HG03280 (cell line): ENCODE data around the gene BBS12.
A peak's percentile ranks its signal among the peaks of the same experiment; 100 is the strongest.

Experiments
- ATAC-seq: cut with Tn5 transposase; IDR thresholded peaks from one replicate; pipeline ENCODE4 v1.9.1; 2021; ENCODE audit warnings: mild to moderate bottlenecking, moderate library complexity; ENCODE audit not compliant: unreplicated experiment

Gene BBS12

DNA sequence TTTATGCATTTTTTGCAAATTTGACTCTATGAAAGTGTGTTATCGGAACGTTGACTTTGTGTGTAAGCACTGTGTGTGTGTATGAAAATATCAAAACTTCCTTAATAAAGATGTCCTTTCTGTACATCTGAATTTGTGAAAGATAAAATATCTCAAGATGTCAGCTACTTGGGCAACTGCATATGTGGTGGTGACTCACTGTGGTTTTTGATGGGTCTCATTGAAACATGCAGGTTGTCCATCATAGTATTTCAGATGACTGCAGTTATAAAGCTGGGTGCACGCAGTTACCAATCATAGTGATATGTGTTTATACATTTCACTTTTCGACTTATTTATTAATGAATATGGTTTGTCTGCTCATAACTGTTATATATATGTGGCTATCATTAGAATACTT lies 19.7 kb upstream of the BBS12 start:
- ATAC-seq = no peak

DNA sequence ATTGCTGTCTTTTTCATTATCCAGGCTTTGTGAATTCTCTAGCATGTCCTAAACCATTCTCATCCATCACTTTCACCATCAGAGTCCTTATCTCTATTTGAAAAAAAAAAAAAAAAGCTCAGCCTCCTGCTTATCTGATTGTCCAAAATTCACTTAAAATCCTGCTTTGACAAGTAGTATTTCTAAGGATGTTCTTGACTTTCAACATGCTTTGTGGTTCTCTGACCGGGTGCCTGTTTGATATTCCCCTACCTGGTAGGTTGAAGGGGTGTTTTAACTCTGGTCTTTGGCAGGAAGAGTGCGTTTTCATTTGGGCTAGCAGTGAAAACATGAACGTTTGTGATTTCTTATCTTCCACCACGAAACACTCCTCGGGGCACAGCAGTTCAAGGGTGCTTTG lies 17.3 kb upstream of the BBS12 start:
- ATAC-seq = no peak

DNA sequence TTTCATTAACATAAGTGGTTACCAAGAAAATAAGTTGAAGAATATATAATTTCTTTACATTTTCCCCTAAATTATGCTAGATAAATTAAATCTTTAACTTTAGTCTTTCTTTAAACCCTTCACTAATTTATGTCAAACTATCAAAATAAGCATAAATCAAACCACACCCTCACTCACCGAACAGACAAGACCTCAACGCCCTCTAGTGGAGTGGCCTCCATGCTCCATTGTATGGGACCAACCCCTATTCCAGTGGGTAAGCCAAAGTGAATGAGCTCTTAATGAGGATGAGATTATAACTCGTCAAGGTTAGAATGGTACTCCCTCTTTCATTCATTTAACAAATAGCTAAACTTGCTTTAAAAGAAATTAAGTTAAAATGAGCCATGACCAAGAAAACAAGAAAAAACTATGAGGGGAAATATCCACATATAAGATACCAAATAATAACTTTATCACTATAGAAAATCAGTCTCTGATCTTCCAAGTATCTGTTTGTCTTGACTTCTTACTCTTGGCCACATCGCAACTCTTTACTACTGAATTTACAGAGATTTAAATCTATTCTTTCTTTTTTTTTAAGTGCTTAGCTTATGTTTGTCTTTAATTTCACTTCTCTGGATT lies 15.6 kb upstream of the BBS12 start:
- ATAC-seq = peak; percentile 78

DNA sequence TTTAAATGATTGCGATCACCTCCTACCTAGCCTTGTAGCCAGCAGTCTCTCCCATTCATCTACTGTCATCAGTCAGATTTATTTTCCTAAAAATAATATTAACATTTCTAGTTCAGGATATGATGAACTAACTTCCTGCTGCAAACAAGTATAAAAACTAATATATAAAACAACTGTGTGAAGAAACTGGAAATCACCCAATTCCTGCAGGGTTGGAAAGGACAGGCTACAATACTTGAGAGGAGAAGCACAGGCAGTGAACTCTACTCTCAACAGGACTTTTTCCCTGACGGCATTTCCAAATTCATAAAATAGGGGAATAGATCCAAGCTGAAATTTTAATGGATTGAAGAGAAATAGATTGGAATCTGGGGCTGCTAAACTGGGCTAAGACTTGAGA lies 14.2 kb upstream of the BBS12 start:
- ATAC-seq = no peak

DNA sequence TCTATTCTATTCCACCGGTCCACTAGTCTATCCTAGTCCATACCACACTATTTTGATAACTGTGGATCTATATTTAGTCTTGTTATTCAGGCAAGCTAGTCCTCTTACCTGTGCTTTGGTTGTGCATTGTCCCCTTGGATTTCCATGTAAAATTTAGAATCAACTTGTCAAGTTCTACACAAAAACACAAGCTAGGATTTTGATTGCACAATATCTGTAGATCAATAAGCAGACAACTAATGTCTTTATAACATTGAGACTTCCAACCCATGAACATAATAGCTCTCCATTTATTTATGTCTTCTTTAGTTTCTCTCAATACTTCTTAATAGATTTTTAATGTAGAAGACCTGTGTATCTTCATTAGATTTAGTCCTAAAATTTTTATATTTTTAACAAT lies 10.2 kb upstream of the BBS12 start:
- no peak for ATAC-seq

DNA sequence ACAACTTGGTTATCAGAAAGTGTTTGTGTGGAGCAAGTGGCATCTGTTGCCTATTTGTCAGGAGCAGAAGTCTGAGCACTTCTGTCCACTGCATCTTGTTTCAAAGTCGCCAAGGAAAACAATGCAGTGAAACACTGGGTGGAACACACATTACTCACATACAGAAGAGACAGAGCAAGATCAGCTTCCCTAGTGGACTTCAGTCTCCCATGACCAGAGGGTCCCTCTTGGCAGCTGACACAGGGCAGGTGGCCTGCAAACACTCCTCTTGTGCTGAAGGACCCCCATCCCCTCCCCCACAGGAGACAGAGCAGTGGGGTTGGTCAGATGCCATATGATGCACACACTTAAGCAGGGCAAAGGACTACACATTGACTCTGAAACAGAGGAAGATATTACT lies 3.6 kb upstream of the BBS12 start:
- ATAC-seq = no peak

DNA sequence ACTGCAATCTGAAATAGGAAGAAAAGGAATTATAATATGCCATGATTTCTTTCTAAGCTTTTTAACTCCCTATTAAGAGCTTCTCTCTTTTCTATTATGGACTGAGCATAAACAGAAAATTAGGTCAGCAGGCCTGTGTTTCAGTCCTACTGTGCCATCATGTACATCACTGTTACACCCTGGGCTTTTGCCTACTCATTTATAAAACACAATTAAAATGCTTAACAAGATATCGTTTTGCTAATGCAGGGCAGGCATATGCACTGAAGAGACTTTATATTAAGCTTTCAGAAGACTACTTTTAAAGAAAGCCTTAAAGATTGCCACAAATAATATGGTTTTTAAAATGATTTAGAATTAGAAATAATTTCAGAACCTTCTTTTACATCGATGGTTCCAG lies 828 bp upstream of the BBS12 start:
- ATAC-seq = no peak

DNA sequence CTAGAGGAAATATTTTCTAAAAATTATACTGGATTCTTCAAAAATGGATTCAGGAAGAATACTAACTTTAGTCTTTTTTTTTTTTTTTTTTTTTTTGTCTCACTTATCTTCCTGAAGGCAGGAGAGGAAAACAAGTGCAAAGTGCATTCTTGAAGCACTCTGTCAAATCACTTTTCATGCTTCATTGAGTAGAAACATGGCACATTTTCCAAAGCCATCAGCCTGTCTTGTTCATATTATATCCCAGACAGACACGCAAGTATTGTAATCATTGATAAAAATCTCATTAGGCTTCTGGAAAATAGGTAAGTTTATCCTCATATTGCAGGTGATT lies 1.2 kb downstream of the BBS12 start:
- ATAC-seq = no peak

DNA sequence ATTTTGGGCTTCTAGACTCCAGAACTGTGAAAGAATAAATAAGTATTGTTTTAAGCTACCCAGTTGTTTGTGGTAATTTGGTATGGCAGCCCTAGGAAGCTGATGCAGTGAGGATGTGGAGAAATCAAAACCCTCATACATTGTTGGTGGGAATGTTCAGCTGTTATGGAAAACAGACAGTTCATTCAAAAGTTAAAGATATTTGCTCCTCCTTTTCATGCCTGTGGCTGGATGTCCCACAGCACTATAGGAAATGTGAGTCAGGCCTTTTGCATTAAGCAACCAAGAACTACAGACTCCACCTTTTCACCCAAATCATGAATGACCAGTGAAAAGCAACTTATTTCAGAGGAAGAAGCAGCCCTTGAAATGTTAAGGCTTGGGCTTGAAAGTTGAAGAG lies 6.7 kb downstream of the BBS12 start:
- no peak for ATAC-seq

DNA sequence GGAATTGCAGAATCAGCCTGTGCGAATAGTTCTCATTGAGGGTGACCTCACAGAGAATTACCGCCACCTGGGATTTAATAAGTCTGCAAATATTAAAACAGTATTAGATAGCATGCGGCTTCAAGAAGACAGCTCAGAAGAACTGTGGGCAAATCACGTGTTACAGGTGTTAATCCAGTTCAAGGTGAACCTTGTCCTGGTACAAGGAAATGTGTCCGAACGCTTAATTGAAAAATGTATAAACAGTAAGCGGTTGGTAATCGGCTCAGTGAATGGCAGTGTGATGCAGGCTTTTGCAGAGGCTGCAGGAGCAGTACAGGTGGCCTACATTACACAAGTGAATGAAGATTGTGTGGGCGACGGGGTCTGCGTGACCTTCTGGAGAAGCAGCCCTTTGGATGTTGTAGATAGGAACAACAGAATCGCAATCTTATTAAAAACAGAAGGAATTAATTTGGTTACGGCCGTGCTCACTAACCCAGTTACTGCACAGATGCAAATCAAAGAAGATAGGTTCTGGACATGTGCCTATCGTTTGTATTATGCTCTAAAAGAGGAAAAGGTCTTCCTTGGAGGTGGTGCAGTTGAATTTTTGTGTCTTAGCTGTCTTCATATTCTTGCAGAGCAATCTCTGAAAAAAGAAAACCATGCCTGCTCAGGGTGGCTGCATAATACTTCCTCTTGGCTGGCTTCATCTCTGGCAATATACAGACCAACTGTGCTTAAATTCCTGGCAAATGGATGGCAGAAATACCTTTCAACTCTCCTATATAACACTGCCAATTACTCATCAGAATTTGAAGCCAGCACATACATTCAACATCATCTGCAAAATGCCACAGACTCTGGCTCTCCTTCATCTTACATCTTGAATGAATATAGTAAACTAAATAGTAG lies 10.7 kb downstream of the BBS12 start:
- no peak for ATAC-seq

DNA sequence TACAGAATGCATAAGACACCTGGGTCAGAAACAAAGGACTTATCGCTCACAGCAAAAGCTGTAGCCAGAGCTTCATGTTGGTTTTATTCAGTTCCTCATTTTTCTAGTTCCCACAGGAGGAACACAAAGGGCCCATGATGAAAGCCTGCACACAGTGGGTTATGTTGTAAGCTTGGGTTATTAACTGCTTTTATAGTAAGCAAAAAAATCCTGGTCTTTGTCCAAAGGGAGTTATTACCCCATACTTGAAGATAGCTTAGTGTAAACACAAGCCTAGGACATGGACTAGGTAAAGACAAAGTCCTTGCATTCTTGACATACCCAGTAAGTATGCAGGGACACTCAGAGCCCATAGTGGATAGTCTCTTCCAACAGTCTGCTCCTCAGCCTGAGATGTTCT lies 11.7 kb downstream of the BBS12 start:
- no peak for ATAC-seq

DNA sequence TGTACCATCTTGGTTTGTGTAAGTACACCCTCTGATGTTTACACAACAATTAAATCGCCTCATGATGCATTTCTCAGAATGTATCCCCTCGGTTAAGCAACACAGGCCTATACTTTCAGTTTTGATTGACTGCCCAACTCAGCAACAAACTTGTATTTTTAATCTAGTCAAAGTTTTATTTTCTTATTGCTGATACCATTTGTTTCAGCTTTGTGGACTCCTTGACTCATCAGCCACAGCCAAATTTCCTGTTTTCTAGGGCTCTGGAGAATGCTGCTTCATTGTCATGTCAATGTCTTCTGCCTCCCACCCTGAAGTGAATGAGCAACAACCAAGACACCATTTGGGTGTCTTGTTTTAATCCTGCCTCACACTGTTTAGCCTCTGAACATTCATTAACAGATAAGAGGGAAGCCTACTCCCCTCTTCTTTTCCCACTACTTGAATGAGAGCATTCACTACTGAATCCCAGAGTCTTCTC lies 14.0 kb downstream of the BBS12 start:
- ATAC-seq = no peak

DNA sequence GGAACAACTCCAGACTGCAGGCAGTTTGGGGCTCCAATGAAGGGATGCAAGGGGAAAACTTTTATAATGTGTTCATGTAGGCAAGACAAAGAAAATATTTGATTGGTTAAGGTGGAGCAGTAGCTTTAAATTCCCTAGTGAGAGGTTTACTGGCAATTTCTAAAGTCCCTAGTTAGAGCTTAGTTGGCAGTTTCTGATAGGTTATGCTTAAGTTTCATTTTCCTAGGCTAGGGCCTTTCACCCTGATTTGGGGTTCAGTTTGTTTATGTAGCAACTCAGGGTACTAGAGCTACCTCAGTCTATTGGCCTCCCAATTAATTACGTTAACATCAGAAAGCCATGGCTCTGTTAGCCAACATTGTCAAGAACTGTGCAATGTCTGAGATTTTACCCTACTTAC lies 14.6 kb downstream of the BBS12 start:
- ATAC-seq = no peak

DNA sequence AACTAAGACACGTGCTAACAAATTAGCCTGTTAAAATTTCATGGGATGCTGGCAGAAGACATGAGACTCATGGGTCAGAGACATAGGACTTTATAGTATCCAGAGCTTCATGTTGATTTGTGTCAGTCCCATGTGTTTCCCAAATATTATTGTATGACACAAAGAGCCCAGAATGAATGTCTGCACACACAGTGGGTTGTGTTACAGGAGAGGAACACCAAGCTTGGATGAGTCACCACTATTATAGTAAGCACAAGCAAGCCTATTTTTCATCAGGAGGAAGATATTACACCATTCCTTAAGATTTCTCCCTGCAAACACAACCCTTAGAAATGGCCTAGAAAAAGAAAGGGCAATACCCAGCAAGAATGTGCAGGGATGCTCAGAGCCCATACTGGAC lies 15.4 kb downstream of the BBS12 start:
- no peak for ATAC-seq

DNA sequence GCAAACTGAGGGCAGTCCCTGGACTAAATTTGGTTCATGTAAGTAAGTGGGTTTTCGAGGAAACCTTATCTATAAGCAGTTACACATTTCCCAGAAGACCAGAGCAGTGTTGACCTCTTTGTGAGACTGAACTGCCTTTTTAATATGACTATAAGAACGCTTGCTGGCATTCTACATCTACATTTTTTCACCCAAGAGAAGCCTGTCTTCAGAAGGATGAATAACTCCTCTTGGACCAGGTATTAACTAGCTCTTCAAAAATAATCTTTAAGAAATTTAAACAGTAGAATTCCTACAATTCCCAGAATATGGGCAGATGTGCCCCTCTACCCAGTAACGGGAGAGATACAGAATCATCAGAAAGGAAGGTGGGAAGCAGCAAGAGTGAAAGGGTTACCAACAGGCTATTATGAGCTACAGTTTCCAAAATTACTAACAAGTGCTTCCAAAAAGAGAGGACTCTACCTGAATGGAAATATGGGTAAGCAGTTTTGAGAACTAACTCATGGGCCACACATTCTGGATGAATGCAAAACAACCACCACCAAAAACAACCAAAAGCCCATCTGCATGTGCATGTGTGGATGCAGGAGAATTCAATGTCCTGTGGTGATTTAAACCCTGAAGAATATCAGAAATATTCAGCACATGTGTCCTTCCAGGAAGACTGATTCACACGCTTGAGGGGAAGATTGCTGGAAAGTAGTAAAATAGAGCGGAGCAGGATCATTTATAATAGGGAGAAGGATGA lies 17.4 kb downstream of the BBS12 start:
- no peak for ATAC-seq

DNA sequence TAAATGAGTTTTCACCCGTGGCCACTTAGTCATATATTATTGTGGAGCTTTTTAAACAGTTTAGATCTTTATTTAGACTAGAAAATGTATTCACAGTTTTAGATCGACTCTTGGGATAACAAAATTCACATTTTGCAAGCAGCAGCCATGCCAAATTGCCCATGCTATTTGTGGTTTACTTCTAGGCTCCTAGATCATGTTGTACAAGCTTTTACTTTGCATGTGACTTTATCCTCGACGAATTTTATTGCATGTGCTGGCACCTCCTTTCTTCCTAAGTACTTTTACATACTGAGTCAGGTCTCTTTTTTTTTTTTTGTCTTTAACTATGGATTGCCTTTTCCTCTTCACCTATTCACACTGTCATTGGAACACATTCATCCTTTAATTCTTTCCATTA lies 23.2 kb downstream of the BBS12 start:
- no peak for ATAC-seq

DNA sequence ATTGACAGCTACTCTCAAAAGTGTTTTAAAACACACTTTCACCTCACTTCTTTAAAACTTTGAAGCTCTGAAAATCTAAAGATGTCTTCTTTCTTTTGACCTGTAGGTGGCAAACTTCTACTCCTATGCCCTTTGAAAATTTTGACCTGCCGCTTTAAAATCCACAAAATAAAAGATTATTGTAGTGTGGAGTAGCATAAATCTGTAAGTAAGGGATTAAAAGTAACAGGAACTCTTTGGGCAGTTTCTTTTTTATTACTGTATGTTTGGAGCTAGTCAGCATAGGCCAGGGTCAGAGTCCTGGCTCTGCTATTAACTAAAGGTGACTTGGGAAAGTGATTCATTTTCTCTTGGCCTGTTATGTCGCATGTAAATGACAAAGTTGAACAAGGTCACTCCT lies 25.5 kb downstream of the BBS12 start:
- no peak for ATAC-seq

DNA sequence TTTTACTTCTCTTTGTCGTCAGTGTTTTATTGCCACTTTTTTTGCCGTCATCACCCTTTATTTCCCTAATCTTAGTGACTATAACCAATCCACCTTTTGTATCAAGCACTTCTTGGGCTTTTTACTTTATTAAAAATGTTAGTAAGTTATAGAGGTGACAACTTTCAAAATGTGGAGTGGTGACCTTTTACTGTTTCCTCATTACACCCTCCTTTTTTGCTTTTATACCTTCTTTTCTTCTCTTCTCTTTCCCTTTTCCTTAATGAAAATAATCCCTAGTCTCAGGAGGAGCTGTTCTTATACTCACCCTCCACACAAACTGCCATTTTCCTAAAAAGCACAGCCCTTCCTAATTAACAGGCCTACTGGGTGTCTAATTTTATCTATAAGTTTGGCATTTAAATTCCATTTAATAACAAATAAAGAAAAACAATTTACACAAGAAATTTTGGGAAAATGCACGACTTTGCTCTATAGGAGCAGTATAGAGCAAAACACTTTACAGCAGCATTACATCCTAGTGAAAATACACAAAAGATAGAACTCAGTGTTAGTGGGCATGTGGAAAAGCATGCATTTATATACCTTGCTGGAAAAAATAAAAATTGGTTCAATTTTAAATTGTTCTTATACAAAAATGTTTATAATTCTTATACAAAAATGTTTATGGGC lies 27.3 kb downstream of the BBS12 start:
- no peak for ATAC-seq

DNA sequence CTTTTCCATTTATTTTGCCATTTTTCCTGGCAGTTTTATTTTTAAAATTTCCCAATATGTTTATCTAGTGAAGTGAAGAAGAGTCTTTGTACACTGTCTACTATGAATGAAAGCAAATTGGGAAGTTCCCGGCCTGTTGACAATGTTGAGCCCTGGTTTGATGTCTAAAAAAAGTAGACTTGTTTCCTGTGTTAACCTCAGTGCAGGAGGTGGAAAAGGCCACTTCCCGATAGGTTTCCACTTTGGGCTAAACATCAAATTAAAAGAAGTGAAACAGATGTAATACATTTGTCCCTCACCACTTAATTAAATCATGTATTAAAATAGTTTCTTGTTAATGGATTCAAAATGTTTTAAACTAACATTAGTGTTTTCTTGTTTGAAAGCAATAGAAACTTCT lies 30.0 kb downstream of the BBS12 start:
- ATAC-seq = no peak

DNA sequence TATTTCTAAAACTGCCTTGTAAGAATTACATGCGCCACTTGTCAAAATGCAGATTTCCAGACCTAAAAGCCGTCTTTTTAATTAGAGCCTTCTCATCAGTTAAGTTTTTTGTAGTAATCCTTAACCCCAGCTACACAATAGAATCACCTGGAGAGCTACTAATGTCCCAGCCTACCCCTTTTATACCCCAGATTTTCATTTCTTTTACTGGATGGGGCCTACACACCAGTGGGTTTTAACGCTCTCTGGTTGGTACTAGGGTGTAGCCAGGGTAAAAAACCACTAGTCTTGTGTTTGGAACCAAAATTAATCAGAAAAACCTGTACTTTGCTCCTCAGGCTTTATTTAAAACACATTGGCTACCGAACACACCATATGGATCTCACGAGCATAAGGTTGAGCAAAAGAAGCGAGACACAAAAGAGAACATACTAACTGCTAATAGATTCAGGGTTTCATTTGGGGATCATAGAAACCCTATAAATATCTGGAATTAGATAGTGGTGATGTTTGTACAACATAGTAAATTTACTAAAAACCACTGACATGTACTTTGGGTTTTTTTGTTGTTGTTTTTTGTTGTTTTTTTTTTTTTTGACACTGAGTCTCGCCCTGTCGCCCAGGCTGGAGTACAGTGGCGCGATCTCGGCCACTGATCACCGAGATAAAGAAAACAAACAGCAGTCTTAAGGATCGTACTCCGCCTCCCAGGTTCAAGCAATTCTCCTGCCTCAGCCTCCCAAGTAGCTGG lies 30.6 kb downstream of the BBS12 start:
- no peak for ATAC-seq
